T47D (cell line): ENCODE measurements around the gene TBC1D16.
A peak's percentile ranks its signal among the peaks of the same experiment; 100 is the strongest.

Experiments
- DNase-seq, 2 experiments: peaks; one replicate each; pipeline versions ENCODE4 v3.0.0 to v3.0.0-alpha.2; 2011 to 2012; ENCODE audit warnings: low read depth in 1 of 2, low spot score in 1 of 2
- JUND ChIP-seq: IDR thresholded peaks from 2 replicates; pipeline ENCODE4 v1.6.1; 2012; ENCODE audit warnings: low read depth
- in situ Hi-C: cut with HindIII; loops from 2 replicates; pipeline ENCODE4 v1.10.0; 2016; ENCODE audit warnings: low sequenced_read_pairs, low pct_unique_long_range_greater_than_20kb

The TBC1D16 gene

DNA sequence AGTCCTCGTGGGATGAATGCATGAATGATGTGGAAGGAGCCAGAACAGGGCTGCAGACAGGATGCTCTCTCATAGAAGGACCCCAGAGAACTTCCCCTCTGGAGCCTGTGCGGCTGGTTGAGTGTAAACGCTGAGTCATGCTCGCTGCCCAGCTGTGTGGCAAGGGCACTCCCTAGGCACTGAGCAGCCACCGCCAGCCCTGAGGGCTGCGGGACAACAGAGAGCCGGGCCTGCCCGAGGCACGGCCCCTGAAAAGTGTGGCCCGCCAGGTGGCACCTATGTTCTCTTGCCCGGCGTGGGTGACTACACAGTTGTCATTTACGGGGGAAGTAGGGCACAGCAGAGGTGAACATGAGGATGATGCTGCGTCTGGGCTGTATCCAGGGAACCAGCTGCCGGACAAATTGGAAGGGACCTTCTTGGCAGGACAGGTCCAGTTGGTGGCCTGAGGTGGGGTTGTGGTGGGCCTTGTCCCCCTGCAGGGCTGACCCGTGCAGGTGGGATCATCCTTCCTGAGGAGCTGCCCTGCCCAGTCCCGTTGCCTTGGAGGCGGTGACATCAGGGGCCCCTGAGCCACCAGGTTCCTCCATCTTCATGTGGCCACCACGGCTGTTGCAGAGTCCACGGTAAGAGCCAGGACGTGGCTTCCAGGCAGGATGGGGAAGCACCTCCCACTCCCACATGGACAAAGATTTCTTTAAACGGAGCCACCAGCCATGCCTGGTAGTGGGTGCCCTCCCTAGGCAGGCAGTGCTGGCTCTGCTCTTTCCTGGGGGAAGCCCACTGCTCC, 101.6 kb downstream of the TBC1D16 start:
- no peak for TF ChIP-seq JUND
- DNase-seq: peak in 1 of 2 experiments; percentile 45
- in situ Hi-C loops: no loop called here

DNA sequence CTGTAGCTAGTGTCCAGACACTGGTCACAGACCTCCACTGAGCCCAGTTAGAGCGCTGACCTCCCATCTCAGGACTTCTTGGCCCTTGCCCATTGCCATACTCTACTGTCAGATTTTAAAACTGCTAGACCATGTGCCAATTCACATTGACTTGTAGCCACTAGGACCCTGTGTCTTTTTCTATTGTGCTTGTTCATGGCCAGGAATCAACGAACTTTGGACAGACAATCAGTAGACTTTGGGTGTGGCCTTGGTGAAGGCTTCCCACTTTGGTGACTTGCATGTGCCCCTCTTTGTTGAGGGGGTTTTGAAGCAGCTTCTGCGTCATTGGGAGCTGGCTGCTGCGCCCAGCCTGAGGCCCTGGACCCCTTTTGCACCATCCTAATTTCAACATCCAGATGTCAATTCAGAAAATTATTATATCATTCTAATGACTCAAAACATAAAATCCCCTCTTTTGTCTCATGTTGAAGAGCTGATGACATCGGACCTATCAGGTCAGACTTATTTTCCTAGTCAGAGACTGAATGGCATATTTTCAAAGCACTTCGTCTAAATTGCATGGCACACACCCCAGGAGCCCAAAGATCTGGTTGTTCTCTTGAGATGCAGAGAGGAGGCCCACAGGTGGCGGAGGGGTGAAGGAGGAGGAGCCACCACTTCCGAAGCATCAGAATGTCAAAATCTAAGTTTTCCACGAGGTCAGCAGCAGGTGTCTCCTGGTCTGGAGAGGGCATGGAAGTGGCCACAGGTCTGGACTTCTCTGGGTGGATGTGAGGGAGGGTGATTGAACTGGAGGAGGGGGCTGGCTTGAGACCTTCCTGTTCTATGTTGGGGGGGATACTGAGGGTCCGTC, 103.0 kb downstream of the TBC1D16 start:
- TF ChIP-seq JUND: no peak
- no peak for DNase-seq
- in situ Hi-C loops: no loop called here

DNA sequence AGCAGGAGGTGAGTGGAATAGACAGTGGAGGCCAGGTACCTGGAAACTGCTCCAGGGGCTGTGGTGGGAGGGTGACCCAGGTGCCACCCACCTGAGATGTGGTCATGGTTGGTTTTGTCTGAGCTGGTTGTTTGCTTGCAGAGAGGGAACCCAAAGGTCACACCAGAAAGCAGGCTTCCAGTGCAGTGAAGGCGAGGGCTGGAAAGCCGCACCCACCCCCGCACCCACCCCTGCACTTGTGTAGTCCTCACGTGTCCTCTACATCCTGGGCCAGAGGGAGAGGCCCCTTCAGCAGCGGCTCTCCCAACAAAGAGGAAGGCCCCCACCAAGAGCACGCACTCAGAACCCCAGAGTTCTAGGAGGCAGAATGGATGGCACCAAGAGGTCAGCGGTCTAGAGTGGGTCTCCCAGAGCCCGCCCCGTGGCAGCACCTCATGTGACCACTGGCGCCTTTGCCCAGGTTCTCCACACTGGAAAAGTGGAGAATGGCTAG, 103.8 kb downstream of the TBC1D16 start:
- DNase-seq: no peak
- in situ Hi-C loops: no loop called here
- no peak for TF ChIP-seq JUND

DNA sequence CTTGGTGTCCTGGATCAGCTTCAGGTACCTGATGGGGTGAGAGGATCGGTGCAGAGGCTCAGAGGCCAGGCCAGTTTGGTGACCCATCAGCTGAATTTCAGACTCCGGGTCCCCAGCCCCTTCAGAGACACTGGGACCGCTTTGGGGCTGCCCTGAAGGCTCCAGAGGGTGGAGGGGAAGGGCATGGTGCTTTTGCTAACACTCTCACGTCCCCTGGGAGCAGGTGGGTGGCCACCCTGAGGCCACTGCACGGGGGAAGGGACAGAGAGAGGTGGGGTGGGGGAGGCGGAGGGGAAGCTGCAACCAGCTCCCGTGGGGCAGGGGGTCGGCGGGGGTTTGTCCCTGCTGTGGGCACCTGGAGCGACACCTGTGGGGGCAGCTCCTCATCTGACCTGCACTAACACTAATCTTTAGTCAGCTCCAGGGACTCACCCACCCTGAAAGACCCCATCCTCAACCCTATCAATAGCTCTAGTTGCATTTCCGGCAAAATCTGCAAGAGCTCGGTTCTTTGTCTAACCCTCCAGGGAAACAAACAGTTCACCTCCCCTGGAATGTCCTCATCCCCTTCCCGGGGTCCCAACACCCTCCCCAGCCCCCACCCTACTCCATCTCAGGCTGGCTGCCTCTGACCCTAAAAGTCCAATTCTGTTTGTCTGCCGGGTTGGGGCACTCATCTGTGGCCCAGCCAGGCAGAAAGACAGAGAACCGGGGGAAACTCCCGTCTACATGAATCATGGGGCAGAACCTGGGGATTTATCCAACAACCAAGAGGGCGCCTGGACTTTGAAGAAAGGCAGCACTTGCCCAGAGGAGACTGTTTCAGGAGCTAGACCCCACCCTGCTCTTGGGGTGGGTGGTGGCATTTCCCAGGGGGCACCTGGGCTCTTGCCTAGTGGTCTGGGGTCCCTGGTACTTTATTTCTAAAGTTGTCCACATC, 104.5 kb downstream of the TBC1D16 start:
- TF ChIP-seq JUND: no peak
- in situ Hi-C loops: no loop called here
- DNase-seq: no peak

DNA sequence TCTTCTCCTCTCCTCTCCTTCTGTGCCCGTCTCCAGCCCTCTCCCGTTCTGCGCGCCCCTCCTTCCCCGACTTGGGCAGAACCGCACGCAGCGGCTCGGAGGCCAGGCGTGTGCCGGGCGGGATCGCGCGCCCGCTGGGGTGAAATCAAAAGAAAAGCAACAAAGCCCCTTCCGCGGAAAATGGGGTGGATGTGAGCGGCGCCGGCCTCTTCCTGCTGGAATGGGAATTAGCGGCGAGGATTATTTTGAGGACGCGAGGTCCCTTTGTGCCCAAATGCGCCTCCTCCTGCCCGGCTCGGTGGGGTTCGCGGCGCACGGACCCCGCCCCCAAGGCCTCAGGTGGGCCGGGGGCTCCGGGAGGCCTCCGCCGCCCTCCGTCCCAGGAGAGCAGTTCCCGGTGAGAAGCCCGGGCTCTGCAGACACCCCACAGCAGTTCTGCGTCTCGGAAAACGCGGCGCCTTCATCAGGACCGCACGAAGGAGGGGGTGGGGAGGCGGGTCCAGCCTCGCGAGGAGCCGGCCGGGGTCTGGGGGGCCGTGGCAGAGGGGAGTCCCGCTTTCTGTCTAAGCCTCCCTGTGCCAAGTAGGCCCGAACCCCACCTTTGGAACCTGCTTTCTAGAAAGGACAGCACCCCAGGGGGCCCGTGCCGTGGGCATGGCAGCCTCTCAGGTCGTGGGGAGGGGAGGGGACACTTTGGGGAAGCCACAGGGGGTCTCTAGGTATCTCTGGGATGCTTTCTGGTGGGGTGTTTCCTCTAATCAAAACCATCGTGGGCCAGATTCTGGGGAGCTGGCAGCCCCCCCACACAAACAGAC, 105.4 kb downstream of the TBC1D16 start:
- no peak for TF ChIP-seq JUND
- in situ Hi-C loops: no loop called here
- DNase-seq: peak in 1 of 2 experiments; percentile 33

DNA sequence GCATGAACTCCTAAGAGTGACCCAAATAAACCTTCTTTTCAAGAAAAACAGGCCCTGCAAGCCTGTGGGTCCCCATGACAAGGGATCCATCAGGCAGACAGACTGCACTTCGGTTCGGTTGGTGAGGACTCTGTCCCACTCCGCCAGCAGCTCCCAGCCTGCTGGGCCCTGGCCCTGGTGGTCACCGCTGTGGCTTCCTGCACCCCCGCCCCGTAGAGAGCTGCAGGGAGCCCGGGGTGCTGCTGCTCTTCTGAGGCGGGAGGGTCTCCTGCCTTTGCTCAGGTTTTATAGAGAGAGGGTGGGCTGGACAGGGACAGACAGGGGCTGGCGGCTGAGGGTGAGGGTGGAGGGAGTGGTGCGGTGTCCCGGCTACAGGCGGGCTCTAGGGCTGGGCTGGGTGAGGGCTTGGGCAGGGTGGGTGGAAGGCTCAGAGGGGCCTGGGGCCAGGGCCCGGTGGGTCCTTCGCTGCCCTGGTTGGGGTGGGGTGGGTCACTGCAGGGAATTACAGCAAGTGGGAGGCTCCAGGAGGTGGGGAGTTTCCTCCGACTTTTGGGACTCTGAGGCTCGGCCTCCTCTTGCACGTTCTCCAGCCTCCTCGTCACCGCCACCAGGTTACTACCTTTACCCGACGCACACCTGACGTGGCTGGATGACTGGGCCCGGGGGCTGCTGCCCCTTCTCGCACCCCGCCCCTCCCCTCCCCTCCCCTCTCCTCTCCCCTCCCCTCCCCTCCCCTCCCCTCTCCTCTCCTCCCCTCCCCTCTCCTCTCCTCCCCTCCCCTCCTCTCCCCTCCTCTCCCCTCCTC, 106.2 kb downstream of the TBC1D16 start:
- in situ Hi-C loops: no loop called here
- no peak for TF ChIP-seq JUND
- no peak for DNase-seq

DNA sequence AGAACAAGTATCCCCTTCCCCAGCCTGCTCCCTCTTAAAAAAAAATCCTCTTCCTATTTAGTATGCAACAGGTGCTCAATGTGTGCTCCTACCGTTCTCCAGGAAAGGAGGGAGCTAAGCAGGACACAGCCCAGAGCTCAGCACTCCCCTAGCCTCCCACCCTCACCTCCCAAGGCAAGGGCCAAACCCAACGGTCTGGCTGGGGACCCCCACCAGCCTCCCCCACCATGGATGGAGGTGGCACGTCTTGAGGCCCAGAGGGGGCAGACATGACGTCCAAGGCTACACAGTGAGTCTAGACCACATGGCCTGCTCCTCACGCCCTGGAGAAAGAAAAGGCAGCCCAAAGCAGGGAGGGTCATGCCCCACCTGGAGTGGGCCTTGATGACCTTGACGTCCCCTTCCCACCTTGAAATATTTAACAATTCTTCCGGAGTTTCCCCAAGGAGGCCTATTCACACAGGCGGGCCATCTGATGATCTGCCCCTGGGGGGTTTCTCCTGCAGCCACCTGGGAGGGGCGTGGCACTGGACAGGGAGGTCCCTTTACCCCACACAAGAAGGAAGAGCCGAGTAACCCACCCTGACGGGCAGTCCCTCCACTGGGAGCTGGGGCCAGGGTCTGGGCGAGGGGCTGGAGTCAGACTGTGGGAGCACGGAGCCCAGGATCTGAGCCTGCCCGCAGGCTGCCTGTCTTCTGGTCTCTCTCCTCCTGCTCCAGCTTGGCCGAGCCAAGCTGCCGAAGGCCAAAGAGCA, 107.0 kb downstream of the TBC1D16 start:
- in situ Hi-C loops: no loop called here
- TF ChIP-seq JUND: no peak

DNA sequence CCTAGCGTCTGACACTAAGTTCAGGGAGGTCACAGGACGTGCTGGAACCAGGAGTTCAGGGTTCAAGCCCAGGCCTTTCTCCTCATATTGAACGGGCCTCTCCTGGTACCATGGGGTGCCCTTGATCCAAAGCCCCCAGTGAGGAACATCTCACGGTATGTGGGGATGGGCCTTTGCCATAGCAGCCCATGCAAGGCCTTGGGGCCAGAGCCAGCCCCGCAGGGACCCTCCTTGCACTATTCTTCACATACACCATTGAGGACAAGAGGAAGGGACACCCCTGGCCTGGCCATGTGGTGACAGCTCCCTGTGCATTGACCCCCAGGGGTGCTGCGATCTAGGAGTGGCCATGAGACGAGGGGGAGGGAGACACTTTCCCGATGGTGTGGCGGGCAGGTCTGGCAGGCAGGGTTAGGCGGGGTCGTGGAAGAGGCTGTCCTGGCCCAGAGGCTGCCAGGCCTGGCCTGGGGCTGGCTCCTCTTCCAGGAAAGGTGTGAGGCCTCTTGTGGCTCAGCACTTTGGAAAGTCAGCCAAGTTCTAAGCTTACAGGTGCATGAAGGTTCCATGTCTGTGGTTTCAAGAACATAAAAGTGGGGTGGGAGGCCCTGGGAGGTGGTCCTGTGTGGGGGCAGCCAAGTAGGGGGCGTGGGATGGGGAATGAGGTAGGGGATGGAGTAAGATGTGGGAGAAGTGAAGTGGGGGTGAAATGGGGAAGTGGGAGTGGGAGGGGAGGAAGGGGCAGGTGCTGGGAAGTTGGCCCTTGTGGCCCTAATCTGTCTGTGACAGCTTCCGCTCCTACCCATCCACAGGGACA, 107.8 kb downstream of the TBC1D16 start:
- in situ Hi-C loops: no loop called here
- no peak for TF ChIP-seq JUND
- DNase-seq: no peak

More for the DNA sequence above, 107.0 kb downstream of the TBC1D16 start:
- no peak for DNase-seq

DNA sequence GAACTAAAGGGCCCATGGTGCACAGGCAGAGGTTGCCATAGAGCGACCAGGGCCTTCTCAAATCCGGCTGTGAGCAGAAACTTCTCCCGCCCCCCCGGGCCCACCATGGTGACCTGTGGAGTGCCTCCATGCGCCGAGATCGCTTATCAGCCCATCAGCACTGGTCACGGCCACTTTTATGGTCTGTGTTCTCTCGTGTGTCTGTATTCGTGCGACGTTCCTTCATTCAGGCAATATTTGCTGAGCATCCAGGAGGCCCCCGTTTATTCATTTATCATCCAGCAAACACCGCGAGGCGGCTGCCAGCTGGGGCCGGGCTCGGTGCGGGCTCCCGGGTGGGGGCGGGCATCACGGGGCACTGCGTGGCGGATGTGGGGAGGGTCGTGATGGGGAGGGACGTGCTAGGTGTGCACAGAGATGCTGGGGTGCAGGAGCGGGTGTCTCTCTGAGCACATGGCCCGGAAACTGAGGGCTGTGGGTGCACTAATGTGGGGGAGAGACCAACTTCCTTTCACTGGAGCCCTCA, 108.5 kb downstream of the TBC1D16 start:
- in situ Hi-C loops: no loop called here
- DNase-seq: no peak
- no peak for TF ChIP-seq JUND
